ENCODE results near the gene MVB12B. TPM values are rescaled to one million over a fixed set of nuclear protein-coding genes. Genes with fewer than 3 reads are reported as not detected.

Gene MVB12B
- total RNA-seq, 1 experiment from 2014 or later = 5.8 TPM

DNA sequence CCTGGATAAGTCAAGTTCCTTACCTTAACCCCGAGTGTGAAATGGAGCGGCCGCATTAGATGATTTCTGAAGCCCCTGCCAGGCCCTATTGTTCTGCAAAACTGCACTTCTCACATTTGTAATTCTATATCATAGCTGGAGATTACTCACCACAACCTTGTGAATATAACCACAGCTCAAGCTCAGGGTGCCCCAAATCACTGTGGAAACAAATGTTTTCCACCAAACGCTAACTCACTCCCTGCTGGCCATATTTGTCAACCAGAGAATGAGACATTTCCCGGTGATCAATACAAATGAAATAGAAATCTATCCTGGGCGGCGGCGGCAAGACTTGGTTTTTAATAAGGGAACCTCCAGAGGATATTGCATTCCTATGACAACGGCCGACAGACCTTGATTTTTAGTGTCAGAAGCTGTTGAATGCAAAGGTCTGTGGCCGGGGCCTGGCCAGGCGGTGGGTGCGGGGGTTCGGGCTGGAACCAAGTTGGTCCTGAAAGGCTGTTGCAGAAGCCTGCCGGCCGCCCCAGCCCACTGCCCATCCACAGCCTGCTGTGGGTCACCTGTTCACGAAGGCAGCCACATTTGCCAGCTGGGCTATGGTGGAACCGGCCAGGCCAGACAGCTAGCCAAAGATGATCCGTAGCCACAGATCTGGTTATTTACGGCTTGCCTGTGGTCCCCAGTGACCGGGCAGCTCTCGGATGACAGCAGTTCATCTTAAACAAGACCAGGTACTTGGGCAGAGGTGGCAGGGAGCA is 193.2 kb downstream of the MVB12B start:
- Histone ChIP-seq H2BK120ac (ENCODE audit: low read depth, low read length, poor library complexity, severe bottlenecking) (no peak overlapping the region), H3K18ac (ENCODE audit: insufficient read length, low read depth, low read length) (no peak overlapping the region), H2AK5ac (ENCODE audit: insufficient read length, low read length) (no peak overlapping the region), H3K27ac (ENCODE audit: insufficient read length, low read depth, low read length) (no peak overlapping the region), H3K23ac (ENCODE audit: insufficient read length, low read depth, low read length) (no peak overlapping the region), H3K79me1 (ENCODE audit: insufficient read depth, low read depth, low read length, poor library complexity, severe bottlenecking) (no peaks in the 10 kb centered on the region), H2BK12ac (ENCODE audit: insufficient read length, low read depth, low read length) (no peak overlapping the region), H2BK15ac (ENCODE audit: low read depth, low read length) (no peak overlapping the region), H4K5ac (ENCODE audit: insufficient read length, low read depth, low read length) (no peak overlapping the region), H3K56ac (ENCODE audit: insufficient read length, low read depth, low read length) (no peak overlapping the region), H4K91ac (ENCODE audit: insufficient read length, low read depth, low read length) (no peak overlapping the region), H3K4me1 (ENCODE audit: insufficient read depth, low read length) (peaks cover 3% of the 10 kb centered on the region; the same call in 1 of the 2 replicates), H2BK5ac (ENCODE audit: insufficient read length, low read length) (no peak overlapping the region), H3T11ph (ENCODE audit: low read length) (no peak overlapping the region), H3K9ac (ENCODE audit: extremely low read depth, insufficient read length, low read length) (no peak overlapping the region), H3K79me2 (ENCODE audit: insufficient read depth, low read length) (no peaks in the 10 kb centered on the region), H4K8ac (replicated peaks; ENCODE audit: insufficient read length, low read depth, low read length) (no peak overlapping the region), H2BK20ac (ENCODE audit: low read depth, low read length, poor library complexity, severe bottlenecking) (no peak overlapping the region), H3K27me3 (ENCODE audit: insufficient read depth, low read length) (no peaks in the 10 kb centered on the region; the same call in 1 of the 2 replicates), H2AFZ (ENCODE audit: low read length) (no peak overlapping the region), H3K14ac (ENCODE audit: insufficient read depth, low read length) (no peak overlapping the region), H3K9me3 (ENCODE audit: control insufficient read depth, low read depth, low read length) (no peaks in the 10 kb centered on the region), H3K4me2 (ENCODE audit: insufficient read depth, insufficient read length, low read length) (no peak overlapping the region), H3K4ac (ENCODE audit: low read depth, low read length) (no peak overlapping the region), H3K23me2 (ENCODE audit: insufficient read length, low read depth, low read length, poor library complexity, severe bottlenecking) (no peaks in the 10 kb centered on the region), H4K20me1 (ENCODE audit: control insufficient read depth, insufficient read depth, insufficient read length) (no peaks in the 10 kb centered on the region)
- DNase-seq = peak; percentile 34
- Mint-ChIP-seq H3K27me3 (ENCODE audit: low read depth) (peaks cover 52% of the 10 kb centered on the region), H3K36me3 (ENCODE audit: insufficient read depth in 1 of 3, low read depth in 3 of 3) (no peaks in the 10 kb centered on the region), H3K27ac (no peak overlapping the region), H3K4me1 (peaks cover 18 to 40% of the 10 kb centered on the region in 2 experiments), H3K9me3 (no peaks in the 10 kb centered on the region), H3K4me3 (no peak overlapping the region)
- no CpG with 5 or more reads among the region's 22 CpGs for WGBS (ENCODE audit: extremely low coverage, insufficient read length, low lambda C conversion rate)
- TF ChIP-seq, protein P1, sequence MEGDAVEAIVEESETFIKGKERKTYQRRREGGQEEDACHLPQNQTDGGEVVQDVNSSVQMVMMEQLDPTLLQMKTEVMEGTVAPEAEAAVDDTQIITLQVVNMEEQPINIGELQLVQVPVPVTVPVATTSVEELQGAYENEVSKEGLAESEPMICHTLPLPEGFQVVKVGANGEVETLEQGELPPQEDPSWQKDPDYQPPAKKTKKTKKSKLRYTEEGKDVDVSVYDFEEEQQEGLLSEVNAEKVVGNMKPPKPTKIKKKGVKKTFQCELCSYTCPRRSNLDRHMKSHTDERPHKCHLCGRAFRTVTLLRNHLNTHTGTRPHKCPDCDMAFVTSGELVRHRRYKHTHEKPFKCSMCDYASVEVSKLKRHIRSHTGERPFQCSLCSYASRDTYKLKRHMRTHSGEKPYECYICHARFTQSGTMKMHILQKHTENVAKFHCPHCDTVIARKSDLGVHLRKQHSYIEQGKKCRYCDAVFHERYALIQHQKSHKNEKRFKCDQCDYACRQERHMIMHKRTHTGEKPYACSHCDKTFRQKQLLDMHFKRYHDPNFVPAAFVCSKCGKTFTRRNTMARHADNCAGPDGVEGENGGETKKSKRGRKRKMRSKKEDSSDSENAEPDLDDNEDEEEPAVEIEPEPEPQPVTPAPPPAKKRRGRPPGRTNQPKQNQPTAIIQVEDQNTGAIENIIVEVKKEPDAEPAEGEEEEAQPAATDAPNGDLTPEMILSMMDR (conservative IDR thresholded peaks at IDR 0.05) = no peak
